Pancreas (tissue), 8 donors: ENCODE results near the gene NEK9. TPM values are rescaled to one million over a fixed set of nuclear protein-coding genes. Genes with fewer than 3 reads are reported as not detected.

ENCODE experiments used
- polyA plus RNA-seq, 2 donors: library from polyadenylated mRNA; stranded (reverse); fragments of 200-250 nt; gene quantifications; one replicate each; pipeline ENCODE4 v1.2.3, GENCODE V29; 2013
- total RNA-seq, 6 donors: library from RNA; stranded (reverse); fragmentation: NEBNext Ultra II Directional in 4 of 6; extraction: Animal tissue kit (Norgen Biotek cat#: 25700) in 4 of 6; gene quantifications; one replicate each; pipeline versions ENCODE4 v1.2.1 to v1.2.4, GENCODE V29; 2021 to 2023
- donor health status: healthy with polysubstance abuse.
- donor health status: DM: no; HTN: no; CAD: no; lungs with moderate emphysema.
- donor health status: DM: no; HTN: no; CAD: no.
- donor health status: Bipolar disorder and iron deficiency.
- donor health status: DM: yes; HTN: yes; CAD: no.
- donor health status: DM: no; HTN: no; CAD: no.
- donor health status: DM: no; HTN: no; CAD: no.
- donor health status: DM: yes; HTN: yes; CAD: no.

The NEK9 gene
- total and polyA plus RNA-seq, 8 donors: 22.7 to 54.8 (median 27.2) TPM

Other genes starting within 250 kb of the NEK9 start
- gene DLST, start 245.1 kb downstream of the NEK9 start, total RNA-seq: 10 to 100 TPM; 33.5 to 46.0 (median 39.3) TPM
- 10 to 100 TPM; 22.8 to 40.4 TPM for gene DLST, start 245.1 kb downstream of the NEK9 start, polyA plus RNA-seq
- 1 to 10 TPM; 4.0 to 7.7 (median 6.5) TPM for gene RPS6KL1, start 203.8 kb downstream of the NEK9 start, total RNA-seq
- gene RPS6KL1, start 203.8 kb downstream of the NEK9 start, polyA plus RNA-seq: 10 to 100 TPM; 14.6 to 23.8 TPM
- 1 to 10 TPM in 4 of 6 donors, under 1 TPM in 2; 0.73 to 4.7 (median 1.8) TPM for gene PGF, start 171.5 kb downstream of the NEK9 start, total RNA-seq
- gene PGF, start 171.5 kb downstream of the NEK9 start, polyA plus RNA-seq: 1 to 10 TPM; 1.5 to 1.8 TPM
- 10 to 100 TPM; 11.2 to 22.1 (median 16.6) TPM for gene EIF2B2, start 124.1 kb downstream of the NEK9 start, total RNA-seq
- gene EIF2B2, start 124.1 kb downstream of the NEK9 start, polyA plus RNA-seq: 10 to 100 TPM; 12.4 to 19.0 TPM
- 10 to 100 TPM in 5 of 6 donors, 1 to 10 TPM in 1; 9.4 to 23.5 (median 12.0) TPM for gene MLH3, start 75.6 kb downstream of the NEK9 start, total RNA-seq
- gene MLH3, start 75.6 kb downstream of the NEK9 start, polyA plus RNA-seq: 10 to 100 TPM; 14.7 to 20.8 TPM
- 1 to 10 TPM; 2.9 to 9.1 (median 5.0) TPM for gene ACYP1, start 63.0 kb downstream of the NEK9 start, total RNA-seq
- gene ACYP1, start 63.0 kb downstream of the NEK9 start, polyA plus RNA-seq: 10 to 100 TPM; 11.7 to 17.4 TPM
- gene ZC2HC1C, start 57.4 kb downstream of the NEK9 start, total RNA-seq: 1 to 10 TPM; 2.6 to 7.0 (median 3.6) TPM
- 10 to 100 TPM; 11.9 to 12.1 TPM for gene ZC2HC1C, start 57.4 kb downstream of the NEK9 start, polyA plus RNA-seq
- gene TMED10, start 49.6 kb upstream of the NEK9 start, total RNA-seq: 100 to 1,000 TPM; 230 to 377 (median 326) TPM
- 100 to 1,000 TPM in 1 of 2 donors, 10 to 100 TPM in 1; 56.0 to 122 TPM for gene TMED10, start 49.6 kb upstream of the NEK9 start, polyA plus RNA-seq
- 100 to 1,000 TPM in 2 of 6 donors, 10 to 100 TPM in 4; 56.4 to 209 (median 81.4) TPM for gene FOS, start 151.8 kb upstream of the NEK9 start, total RNA-seq
- 100 to 1,000 TPM; 103 to 303 TPM for gene FOS, start 151.8 kb upstream of the NEK9 start, polyA plus RNA-seq